ENCODE results near the gene ZNF561. TPM values are rescaled to one million over a fixed set of nuclear protein-coding genes. Genes with fewer than 3 reads are reported as not detected.
"Not testable (repeated sequence)": the region's sequence is repeated elsewhere in the genome, so short reads cannot be mapped to it uniquely, and the experiment has no call there.

The ZNF561 gene
- total RNA-seq, 1 experiment from 2014 or later: 15.9 TPM

DNA sequence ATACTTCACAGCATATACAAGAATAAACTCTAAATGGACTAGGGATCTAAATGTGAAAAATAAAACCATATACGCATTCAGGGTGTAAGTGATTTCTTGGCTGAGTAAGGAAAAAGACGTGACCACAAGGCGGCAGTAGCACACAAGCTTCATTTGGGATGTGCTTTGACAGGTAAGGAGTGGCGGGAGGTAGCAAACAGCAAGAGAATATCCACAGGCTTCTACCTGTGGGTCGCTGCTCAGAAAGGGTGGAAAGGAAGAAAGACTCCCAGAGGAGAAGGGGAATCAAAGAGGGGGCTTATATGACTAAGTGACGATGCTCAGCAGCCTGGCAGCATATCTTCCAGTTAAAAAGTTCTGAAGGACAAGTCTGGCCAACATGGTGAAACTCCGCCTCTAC lies 34.3 kb downstream of the ZNF561 start:
- in situ Hi-C loops (cut with HindIII; ENCODE audit: low pct_unique_long_range_greater_than_20kb, low sequenced_read_pairs) (no loop called here), intact Hi-C loops (cut with micrococcal nuclease; ENCODE audit: unreplicated experiment) (loop anchor here (10.0 kb wide), 2 partner anchors 208 to 272 kb away; no protein-coding TSS in a partner anchor)
- Histone ChIP-seq H3K27me3 (ENCODE audit: control insufficient read depth, insufficient read depth, low read length) (no peaks in the 10 kb centered on the region), H3K9me3 (ENCODE audit: control insufficient read depth, insufficient read depth, low read depth, low read length) (peaks cover 2% of the 10 kb centered on the region; the same call in 1 of the 2 replicates), H3K4me1 (ENCODE audit: control insufficient read depth, insufficient read depth, low read length) (no peaks in the 10 kb centered on the region), H3K4me3 (ENCODE audit: low read depth in 2 of 2, low read length in 2 of 2) (no peak overlapping the region), H3K36me3 (ENCODE audit: control insufficient read depth, insufficient read depth, low read length) (peaks cover 6% of the 10 kb centered on the region; the same call in 1 of the 2 replicates), H3K27ac (ENCODE audit: low read length) (no peak overlapping the region)
- no TSS peak for BruUV-seq (replicated peaks)
- DNase-seq (ENCODE audit: low read depth, low spot score) (peak; percentile 51), ATAC-seq (peak; percentile 63; the same call in 1 of the 2 replicates)
- TF ChIP-seq, protein P1, sequence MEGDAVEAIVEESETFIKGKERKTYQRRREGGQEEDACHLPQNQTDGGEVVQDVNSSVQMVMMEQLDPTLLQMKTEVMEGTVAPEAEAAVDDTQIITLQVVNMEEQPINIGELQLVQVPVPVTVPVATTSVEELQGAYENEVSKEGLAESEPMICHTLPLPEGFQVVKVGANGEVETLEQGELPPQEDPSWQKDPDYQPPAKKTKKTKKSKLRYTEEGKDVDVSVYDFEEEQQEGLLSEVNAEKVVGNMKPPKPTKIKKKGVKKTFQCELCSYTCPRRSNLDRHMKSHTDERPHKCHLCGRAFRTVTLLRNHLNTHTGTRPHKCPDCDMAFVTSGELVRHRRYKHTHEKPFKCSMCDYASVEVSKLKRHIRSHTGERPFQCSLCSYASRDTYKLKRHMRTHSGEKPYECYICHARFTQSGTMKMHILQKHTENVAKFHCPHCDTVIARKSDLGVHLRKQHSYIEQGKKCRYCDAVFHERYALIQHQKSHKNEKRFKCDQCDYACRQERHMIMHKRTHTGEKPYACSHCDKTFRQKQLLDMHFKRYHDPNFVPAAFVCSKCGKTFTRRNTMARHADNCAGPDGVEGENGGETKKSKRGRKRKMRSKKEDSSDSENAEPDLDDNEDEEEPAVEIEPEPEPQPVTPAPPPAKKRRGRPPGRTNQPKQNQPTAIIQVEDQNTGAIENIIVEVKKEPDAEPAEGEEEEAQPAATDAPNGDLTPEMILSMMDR (IDR thresholded peaks at IDR 0.05): peak; percentile 82
- TF ChIP-seq SIN3A (IDR thresholded peaks at IDR 0.05; ENCODE audit: borderline replicate concordance, insufficient read depth, low read depth, low read length) (no peak), TCF7L2 (IDR thresholded peaks at IDR 0.05; ENCODE audit: low read depth, low read length) (no peak), POLR2AphosphoS5 (IDR thresholded peaks at IDR 0.05; ENCODE audit: low read depth, low read length) (no peak)
- ChIA-PET POLR2A (no interaction called here), CTCF (interaction anchor here (0.7 kb wide), 1 partner anchor 18 kb away, joined by 4 read pairs; no protein-coding TSS in a partner anchor)

DNA sequence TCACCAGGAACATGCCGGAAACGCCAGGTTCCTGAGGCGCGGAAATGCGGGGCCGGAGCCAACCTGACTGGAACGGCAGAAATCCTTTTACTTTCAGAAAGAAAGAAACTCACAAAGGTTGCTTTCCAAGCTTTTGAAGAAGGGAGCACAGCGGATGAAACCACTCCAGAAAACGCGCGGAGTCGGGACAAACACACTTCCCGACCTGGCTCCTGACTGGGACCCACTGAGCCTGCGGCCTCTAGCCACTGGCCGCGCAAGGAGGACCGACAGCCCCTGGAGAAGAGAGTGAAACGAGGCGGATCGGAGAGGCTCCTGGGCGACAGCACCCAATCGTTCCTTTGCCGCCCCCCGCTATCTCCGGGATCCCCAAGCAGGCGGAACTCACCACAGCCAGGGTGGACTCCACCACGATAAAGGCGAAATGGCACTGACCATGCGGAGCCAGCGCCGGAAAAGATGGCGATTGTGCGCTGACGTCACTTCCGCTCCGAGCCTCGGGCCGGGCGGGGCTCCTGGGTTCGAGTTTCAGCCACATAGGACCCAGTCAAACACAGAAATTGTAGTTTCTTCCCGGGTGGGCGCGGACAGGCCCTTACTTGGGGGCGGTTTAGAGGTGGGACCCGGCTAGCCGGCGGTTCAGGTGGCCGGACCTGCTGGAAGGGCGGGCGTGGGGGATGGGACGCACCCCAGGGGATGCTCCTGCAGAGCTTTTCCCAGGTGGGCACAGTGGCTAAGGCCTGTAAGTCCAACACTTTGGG lies 36.8 kb downstream of the ZNF561 start, which contains the start of gene ZNF121:
TSS of gene ZNF121 (minus strand) at position 432 of the 761 bp plus-strand sequence. CDS start 16,407 bp downstream, outside the sequence.
- Histone ChIP-seq H3K4me1 (ENCODE audit: control insufficient read depth, insufficient read depth, low read length) (no peaks in the 10 kb centered on the region), H3K4me3 (ENCODE audit: low read depth in 2 of 2, low read length in 2 of 2) (peak within 1 kb of the TSS; percentile 90 to 97), H3K27me3 (ENCODE audit: control insufficient read depth, insufficient read depth, low read length) (no peaks in the 10 kb centered on the region), H3K36me3 (ENCODE audit: control insufficient read depth, insufficient read depth, low read length) (peaks cover 6% of the 10 kb centered on the region), H3K27ac (ENCODE audit: low read length) (peak within 1 kb of the TSS; percentile 96), H3K9me3 (ENCODE audit: control insufficient read depth, insufficient read depth, low read depth, low read length) (peaks cover 14% of the 10 kb centered on the region; the same call in 1 of the 2 replicates)
- in situ Hi-C loops (cut with HindIII; ENCODE audit: low pct_unique_long_range_greater_than_20kb, low sequenced_read_pairs): no loop called here
- intact Hi-C loops (cut with micrococcal nuclease; ENCODE audit: unreplicated experiment): loop anchor here (10.0 kb wide), 2 partner anchors 211 to 269 kb away; no protein-coding TSS in a partner anchor
- TSS peak; percentile 92 for BruUV-seq (replicated peaks)
- DNase-seq (ENCODE audit: low read depth, low spot score) (peak; percentile 43), ATAC-seq (peak; percentile 94)
- CTCF ChIA-PET: no interaction called here
- TF ChIP-seq TCF7L2 (IDR thresholded peaks at IDR 0.05; ENCODE audit: low read depth, low read length) (no peak), POLR2AphosphoS5 (IDR thresholded peaks at IDR 0.05; ENCODE audit: low read depth, low read length) (peak; percentile 95)
- TF ChIP-seq, protein P1 (IDR thresholded peaks at IDR 0.05): no peak
- TF ChIP-seq, protein P2, sequence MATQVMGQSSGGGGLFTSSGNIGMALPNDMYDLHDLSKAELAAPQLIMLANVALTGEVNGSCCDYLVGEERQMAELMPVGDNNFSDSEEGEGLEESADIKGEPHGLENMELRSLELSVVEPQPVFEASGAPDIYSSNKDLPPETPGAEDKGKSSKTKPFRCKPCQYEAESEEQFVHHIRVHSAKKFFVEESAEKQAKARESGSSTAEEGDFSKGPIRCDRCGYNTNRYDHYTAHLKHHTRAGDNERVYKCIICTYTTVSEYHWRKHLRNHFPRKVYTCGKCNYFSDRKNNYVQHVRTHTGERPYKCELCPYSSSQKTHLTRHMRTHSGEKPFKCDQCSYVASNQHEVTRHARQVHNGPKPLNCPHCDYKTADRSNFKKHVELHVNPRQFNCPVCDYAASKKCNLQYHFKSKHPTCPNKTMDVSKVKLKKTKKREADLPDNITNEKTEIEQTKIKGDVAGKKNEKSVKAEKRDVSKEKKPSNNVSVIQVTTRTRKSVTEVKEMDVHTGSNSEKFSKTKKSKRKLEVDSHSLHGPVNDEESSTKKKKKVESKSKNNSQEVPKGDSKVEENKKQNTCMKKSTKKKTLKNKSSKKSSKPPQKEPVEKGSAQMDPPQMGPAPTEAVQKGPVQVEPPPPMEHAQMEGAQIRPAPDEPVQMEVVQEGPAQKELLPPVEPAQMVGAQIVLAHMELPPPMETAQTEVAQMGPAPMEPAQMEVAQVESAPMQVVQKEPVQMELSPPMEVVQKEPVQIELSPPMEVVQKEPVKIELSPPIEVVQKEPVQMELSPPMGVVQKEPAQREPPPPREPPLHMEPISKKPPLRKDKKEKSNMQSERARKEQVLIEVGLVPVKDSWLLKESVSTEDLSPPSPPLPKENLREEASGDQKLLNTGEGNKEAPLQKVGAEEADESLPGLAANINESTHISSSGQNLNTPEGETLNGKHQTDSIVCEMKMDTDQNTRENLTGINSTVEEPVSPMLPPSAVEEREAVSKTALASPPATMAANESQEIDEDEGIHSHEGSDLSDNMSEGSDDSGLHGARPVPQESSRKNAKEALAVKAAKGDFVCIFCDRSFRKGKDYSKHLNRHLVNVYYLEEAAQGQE (IDR thresholded peaks at IDR 0.05; ENCODE audit: insufficient read depth in 1 of 2, low read depth in 2 of 2, low read length in 1 of 2): 0 out of 4 replicates have a peak, but pooled peaks of 1 of the 2 experiments have one; percentile 22
- POLR2A ChIA-PET: interaction anchor here (0.9 kb wide), 1 partner anchor 55 kb away, joined by 11 read pairs; no protein-coding TSS in a partner anchor

- H3K27me3 ChIP-seq (ENCODE audit: control insufficient read depth, insufficient read depth, low read length); H3K36me3 ChIP-seq (ENCODE audit: control insufficient read depth, insufficient read depth, low read length); BruUV-seq (replicated peaks); H3K4me3 ChIP-seq (ENCODE audit: low read depth in 2 of 2, low read length in 2 of 2); H3K27ac ChIP-seq (ENCODE audit: low read length); in situ Hi-C loops (cut with HindIII; ENCODE audit: low pct_unique_long_range_greater_than_20kb, low sequenced_read_pairs); DNase-seq (ENCODE audit: low read depth, low spot score); H3K4me1 ChIP-seq (ENCODE audit: control insufficient read depth, insufficient read depth, low read length); ATAC-seq: not testable (repeated sequence)
- ChIA-PET CTCF (interaction anchor here (0.7 kb wide), 1 partner anchor 24 kb away, joined by 3 read pairs; no protein-coding TSS in a partner anchor), POLR2A (interaction anchor here (0.6 kb wide), 1 partner anchor 152 kb away, joined by 3 read pairs; no protein-coding TSS in a partner anchor)
- intact Hi-C loops (cut with micrococcal nuclease; ENCODE audit: unreplicated experiment): loop anchor here (10.0 kb wide), 2 partner anchors 213 to 267 kb away; no protein-coding TSS in a partner anchor
- H3K9me3 ChIP-seq (ENCODE audit: control insufficient read depth, insufficient read depth, low read depth, low read length): peaks cover 27% of the 10 kb centered on the region; the same call in 1 of the 2 replicates
These were observed 38.8 kb downstream of the ZNF561 start for GRCh38 chr19:9582081-9582725.
